GM20000 (cell line): ENCODE results near the gene LYRM4.

Experiments
- DNase-seq: peaks from one replicate; pipeline ENCODE4 v3.0.0; 2012; ENCODE audit warnings: low spot score
- TF ChIP-seq, protein P1 (sequence below): IDR thresholded peaks from 2 replicates; pipeline ENCODE4 v1.5.1; 2012; ENCODE audit warnings: mild to moderate bottlenecking, control low read depth; ENCODE audit errors: extremely low read depth, missing control alignments

LYRM4 gene

DNA sequence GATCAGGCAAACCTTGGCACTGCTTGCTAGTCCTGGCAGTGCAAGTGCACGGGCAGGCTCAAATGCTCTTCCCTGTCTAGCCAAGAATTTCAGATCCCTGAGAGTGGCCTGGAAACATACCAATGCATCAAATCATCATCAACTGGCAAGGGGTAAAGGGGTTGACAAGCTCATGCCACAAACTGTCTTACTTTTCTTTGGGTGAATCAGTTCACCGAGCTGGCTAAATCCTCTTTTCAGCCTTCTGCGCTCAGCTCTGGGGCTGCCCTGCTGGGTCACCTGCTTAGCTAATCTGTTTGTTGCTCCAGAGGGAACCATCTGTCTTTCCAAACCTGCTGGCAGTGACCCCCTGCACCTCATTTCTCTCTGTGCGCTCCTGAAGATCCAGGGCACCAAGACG, 59.5 kb downstream of the LYRM4 start:
- DNase-seq, result no peak
- TF ChIP-seq, protein P1, sequence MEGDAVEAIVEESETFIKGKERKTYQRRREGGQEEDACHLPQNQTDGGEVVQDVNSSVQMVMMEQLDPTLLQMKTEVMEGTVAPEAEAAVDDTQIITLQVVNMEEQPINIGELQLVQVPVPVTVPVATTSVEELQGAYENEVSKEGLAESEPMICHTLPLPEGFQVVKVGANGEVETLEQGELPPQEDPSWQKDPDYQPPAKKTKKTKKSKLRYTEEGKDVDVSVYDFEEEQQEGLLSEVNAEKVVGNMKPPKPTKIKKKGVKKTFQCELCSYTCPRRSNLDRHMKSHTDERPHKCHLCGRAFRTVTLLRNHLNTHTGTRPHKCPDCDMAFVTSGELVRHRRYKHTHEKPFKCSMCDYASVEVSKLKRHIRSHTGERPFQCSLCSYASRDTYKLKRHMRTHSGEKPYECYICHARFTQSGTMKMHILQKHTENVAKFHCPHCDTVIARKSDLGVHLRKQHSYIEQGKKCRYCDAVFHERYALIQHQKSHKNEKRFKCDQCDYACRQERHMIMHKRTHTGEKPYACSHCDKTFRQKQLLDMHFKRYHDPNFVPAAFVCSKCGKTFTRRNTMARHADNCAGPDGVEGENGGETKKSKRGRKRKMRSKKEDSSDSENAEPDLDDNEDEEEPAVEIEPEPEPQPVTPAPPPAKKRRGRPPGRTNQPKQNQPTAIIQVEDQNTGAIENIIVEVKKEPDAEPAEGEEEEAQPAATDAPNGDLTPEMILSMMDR, result no peak

DNA sequence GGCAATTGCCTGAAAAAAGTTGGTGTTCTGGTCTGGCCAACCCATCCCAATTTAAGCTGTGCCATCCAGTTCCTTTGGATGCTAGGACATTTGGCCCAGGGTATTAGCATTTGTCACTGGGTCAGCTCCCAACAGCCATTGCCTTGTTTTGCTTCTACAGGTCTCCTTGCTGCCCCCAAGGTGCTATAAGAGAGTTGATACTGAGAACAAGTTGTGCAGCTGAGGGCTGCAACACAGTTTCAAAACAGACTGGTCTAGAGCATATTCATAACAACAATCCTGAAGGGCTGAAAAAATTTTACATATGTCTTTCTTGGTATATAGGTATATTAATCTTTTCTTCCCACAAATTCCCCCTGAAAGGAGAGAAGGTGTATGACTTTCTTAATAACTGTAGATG, 61.0 kb downstream of the LYRM4 start:
- TF ChIP-seq, protein P1, result no peak
- DNase-seq, result no peak

DNA sequence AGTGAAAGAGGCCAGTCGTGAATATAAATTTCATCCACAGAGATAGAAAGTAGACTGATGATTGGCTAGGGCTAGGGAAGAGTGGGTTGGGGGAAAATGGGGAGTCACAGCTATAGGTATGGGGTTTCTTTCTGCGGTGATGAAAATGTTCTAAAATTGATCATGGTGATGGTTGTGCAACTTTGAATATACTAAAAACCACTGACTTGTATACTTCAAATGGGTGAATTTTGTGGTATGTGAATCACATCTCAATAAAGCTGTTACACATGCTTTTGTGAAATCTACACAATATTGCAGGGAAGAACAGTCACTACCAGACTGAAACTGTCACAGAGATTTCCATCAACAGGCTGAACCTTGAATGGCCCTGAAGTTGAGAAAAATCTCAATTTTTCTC, 61.5 kb downstream of the LYRM4 start:
- TF ChIP-seq, protein P1, result no peak
- no peak for DNase-seq

DNA sequence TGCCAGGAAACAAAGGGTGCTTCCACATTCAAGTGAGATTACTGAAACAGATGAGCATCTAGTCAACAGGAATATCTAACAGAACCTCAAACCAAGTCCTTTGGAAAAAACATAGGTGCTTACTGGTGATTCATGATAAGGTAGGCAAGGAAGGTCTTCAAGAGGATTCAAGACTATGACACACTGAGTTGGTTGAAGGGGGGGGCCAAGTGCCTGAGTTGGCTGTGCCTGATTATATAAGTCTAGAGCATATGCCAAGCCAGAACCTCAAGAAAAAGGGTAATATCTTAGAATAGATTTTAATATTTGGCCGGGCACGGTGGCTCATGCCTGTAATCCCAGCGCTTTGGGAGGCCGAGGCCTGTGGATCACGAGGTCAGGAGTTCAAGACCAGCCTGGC, 63.7 kb downstream of the LYRM4 start:
- no peak for DNase-seq
- TF ChIP-seq, protein P1, result no peak

DNA sequence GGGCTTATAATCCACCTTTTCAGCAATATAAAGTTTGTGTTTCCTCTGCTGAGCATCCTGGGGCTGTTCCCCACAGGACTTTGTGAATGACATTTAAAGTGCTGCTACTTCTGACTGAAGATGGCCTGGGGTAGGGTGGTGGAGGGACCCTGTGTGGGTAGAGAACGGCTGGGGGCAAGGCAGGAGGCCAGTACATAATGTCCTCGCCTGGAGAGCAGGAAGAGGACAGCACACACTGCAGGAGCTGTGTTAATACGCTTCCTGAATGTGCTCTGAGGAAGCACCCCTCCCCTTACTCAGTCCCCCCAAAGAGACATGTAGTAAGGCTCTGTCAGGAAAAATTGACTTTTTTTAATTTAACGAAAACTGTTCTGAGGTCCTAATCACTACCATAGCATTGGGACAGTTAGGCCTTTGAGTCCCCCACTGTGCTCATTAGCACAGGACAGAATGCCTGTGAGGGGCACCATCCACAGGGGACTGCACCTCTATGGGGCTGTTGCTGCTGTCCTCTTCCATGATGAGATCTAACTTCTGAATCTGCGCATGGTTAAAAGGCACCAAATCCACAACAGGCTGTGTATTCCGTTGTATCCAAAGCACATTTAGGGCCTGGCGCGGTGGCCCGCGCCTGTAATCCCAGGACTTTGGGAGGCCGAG, 68.5 kb downstream of the LYRM4 start:
- DNase-seq, result no peak
- TF ChIP-seq, protein P1, result no peak

DNA sequence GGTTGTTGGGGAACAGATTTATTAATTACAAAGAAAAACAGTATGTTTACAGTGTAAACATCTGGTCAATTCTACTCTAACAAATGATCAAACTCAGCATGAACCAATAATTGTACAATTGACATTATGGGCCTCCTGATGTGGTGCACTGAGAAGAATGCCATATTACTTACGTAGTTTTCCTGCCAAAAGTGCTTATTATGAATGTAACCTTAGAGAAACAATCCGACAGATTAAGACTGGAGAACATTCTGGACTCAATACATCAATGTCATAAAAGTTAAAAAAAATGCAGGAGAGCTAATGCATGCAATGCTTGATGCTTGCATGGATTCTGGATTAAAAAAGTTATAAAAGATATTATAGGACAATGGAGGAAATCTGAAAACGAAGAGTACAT, 69.0 kb downstream of the LYRM4 start:
- no peak for DNase-seq
- TF ChIP-seq, protein P1, result no peak

DNA sequence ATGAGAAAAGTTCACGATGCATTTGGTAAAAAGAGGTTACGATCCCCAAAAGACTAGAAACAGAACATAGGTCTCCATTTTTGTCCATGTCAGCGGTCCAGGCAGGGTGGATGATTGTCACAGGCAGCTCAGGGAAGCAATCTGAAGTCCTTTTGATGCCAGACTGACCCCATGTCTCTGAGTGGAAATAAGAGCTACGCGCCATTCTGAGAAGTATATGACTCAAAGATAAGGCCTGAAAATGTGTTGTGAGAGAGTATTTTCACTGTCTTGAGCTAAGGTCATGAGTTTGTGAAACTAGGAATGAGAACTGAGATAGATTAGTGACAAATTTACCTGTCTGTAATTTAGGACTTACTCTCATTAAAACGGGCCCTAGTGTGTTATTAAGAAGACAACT, 69.5 kb downstream of the LYRM4 start:
- DNase-seq, result peak; percentile 14
- TF ChIP-seq, protein P1, result no peak
